PC-3 (cell line): Measurements from ENCODE around the gene FLYWCH1.

Source experiments
- CTCF ChIP-seq: fragments of 300-600 bp; sonication (generic); conservative IDR thresholded peaks from 2 replicates; pipeline ENCODE4 v1.5.1; 2017; ENCODE audit warnings: antibody characterized with exemption, low read depth, mild to moderate bottlenecking, low read length
- EZH2 ChIP-seq: fragments of 300-600 bp; sonication (generic); IDR thresholded peaks from one replicate; pipeline ENCODE4 v1.6.1; 2017; ENCODE audit warnings: antibody characterized with exemption, mild to moderate bottlenecking, low read length; ENCODE audit not compliant: unreplicated experiment
- EZH2phosphoT487 ChIP-seq: fragments of 300-600 bp; sonication (generic); IDR thresholded peaks from 2 replicates; pipeline ENCODE4 v1.6.1; 2018; ENCODE audit warnings: mild to moderate bottlenecking, antibody characterized with exemption, low read length, borderline replicate concordance

DNA sequence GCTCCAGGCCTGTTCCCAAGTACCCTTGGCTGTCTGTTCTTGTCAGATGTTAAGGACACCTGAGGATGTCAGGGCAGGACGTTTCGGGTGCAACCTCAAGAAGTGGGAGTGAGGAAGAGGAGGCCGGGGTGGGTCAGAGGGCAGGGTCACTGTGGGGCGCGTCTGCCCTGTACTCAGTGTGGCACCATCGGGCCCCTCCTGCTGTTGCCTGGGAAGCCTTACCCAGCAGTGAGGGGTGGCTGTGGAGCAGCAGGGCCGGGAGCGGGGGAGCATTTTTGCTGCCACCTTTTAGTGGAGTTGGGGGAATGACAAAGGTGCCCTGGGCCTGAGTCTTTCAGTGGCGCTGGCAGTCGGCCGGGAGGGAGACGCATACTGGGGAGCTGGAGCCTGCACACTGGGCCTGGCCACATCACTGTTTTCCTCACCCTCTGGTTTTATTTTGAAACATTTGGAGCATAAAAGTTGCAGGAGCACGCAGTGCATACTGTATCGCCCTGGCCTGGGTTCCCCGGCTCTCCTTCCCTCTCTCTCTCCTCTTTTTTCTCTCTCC, 11.1 kb upstream of the FLYWCH1 start:
- TF ChIP-seq CTCF, result no peak
- TF ChIP-seq EZH2, result no peak
- TF ChIP-seq EZH2phosphoT487, result no peak
